Stimulated activated CD8-positive, alpha-beta memory T cell treated with anti-CD3 and anti-CD28 coated beads, Interleukin-12 subunit alpha, Interleukin-12 subunit beta, amount 100 ng/mL, for 24 hours (primary cell): Measurements from ENCODE around the gene LAMB1.
"Not testable (repeated sequence)": the region's sequence is repeated elsewhere in the genome, so short reads cannot be mapped to it uniquely, and the experiment has no call there.

ENCODE experiments used
- DNase-seq: peaks from one replicate; pipeline ENCODE4 v3.0.0-alpha.2; 2020; ENCODE audit errors: extremely low read depth

Gene LAMB1

GRCh38 chr7:108002726-108003598 lies at the start of gene LAMB1:
Gene LAMB1, minus strand, starts transcription at chr7:108003161. Its CDS starts 276 bp downstream, at chr7:108002885.
- no peak for DNase-seq

- no peak for DNase-seq
Observed at GRCh38 chr7:108051454-108051853, 48.5 kb upstream of the LAMB1 start.

- no peak for DNase-seq
Observed at GRCh38 chr7:108049962-108050361, 47.0 kb upstream of the LAMB1 start.

GRCh38 chr7:108048422-108048821 lies 45.5 kb upstream of the LAMB1 start:
- DNase-seq = no peak

GRCh38 chr7:108046952-108047506 lies 44.1 kb upstream of the LAMB1 start:
- no peak for DNase-seq

- no peak for DNase-seq
Observed at GRCh38 chr7:108045669-108046068, 42.7 kb upstream of the LAMB1 start.

- no peak for DNase-seq
Observed at GRCh38 chr7:108045154-108045553, 42.2 kb upstream of the LAMB1 start.

GRCh38 chr7:108044345-108044744 lies 41.4 kb upstream of the LAMB1 start:
- DNase-seq = no peak

GRCh38 chr7:108038986-108039385 lies 36.0 kb upstream of the LAMB1 start:
- DNase-seq = no peak

GRCh38 chr7:108037741-108038140 lies 34.8 kb upstream of the LAMB1 start:
- DNase-seq = no peak

GRCh38 chr7:108037140-108037539 lies 34.2 kb upstream of the LAMB1 start:
- DNase-seq = no peak

GRCh38 chr7:108034586-108034985 lies 31.6 kb upstream of the LAMB1 start:
- DNase-seq = no peak

GRCh38 chr7:108033776-108034497 lies 31.0 kb upstream of the LAMB1 start:
- DNase-seq = no peak

GRCh38 chr7:108033309-108033708 lies 30.3 kb upstream of the LAMB1 start:
- not testable (repeated sequence) for DNase-seq

- DNase-seq = no peak
Observed at GRCh38 chr7:108030516-108030915, 27.6 kb upstream of the LAMB1 start.

- DNase-seq = no peak
Observed at GRCh38 chr7:108029034-108029433, 26.1 kb upstream of the LAMB1 start.

GRCh38 chr7:108028111-108028510 lies 25.1 kb upstream of the LAMB1 start:
- DNase-seq = no peak

- DNase-seq = no peak
Observed at GRCh38 chr7:108027239-108027638, 24.3 kb upstream of the LAMB1 start.

- no peak for DNase-seq
Observed at GRCh38 chr7:108026647-108027046, 23.7 kb upstream of the LAMB1 start.

- no peak for DNase-seq
Observed at GRCh38 chr7:108026116-108026515, 23.2 kb upstream of the LAMB1 start.

GRCh38 chr7:108024538-108024937 lies 21.6 kb upstream of the LAMB1 start:
- no peak for DNase-seq

- DNase-seq = no peak
Observed at GRCh38 chr7:108020585-108020984, 17.6 kb upstream of the LAMB1 start.

- no peak for DNase-seq
Observed at GRCh38 chr7:108018668-108019067, 15.7 kb upstream of the LAMB1 start.
